Measurements from ENCODE around the gene F2R.

GRCh38 chr5:76718880-76719279, 3.0 kb downstream of the F2R start:
- TF ChIP-seq CTCF (IDR thresholded peaks at IDR 0.05) (no peak), POLR2A (IDR thresholded peaks at IDR 0.05) (no peak)
